Fibroblast of skin of abdomen (primary cell): ENCODE data around the gene ZBTB44.
A peak's percentile ranks its signal among the peaks of the same experiment; 100 is the strongest.
"Not testable (repeated sequence)": the region's sequence is repeated elsewhere in the genome, so short reads cannot be mapped to it uniquely, and the experiment has no call there.

Experiments used
- DNase-seq: peaks from one replicate; pipeline ENCODE4 v3.0.0-alpha.2; 2013

The ZBTB44 gene

DNA sequence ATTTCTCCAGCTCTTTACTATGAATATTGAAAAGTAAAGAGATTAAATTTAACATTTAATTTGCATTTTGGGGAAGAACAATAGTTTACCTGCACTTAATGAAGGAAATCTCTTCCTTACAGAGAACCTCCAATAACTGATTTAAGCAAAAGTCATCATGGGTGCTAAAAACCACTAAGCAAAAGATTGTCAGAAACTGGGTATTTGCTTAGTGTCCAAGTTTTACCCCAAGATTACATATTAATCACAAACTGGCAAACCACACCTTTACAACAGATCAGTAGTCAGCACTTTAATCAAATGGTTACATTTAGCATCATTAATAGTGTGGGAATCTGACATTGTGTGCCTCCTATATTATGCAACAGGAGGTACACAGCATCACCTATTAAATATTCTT, 2.7 kb downstream of the ZBTB44 start:
- no peak for DNase-seq

DNA sequence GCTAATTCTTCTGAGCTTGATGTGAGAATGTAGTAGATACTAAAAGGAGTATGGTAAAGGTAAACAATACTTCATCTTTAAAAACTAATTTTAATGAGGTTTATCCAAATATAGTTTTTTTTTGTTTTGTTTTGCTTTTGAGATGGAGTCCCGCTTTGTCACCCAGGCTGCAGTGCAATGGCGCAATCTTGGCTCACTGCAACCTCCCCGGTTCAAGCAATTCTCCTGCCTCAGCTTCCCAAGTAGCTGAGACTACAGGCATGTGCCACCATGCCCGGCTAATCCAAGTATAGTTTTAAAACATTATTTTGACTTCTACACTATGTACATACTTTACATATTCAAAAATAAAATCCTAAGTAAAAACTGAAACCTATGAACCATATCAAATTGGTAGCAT, 4.1 kb downstream of the ZBTB44 start:
- DNase-seq: no peak

GRCh38 chr11:130308886-130309285, 5.8 kb downstream of the ZBTB44 start:
- DNase-seq: no peak

DNA sequence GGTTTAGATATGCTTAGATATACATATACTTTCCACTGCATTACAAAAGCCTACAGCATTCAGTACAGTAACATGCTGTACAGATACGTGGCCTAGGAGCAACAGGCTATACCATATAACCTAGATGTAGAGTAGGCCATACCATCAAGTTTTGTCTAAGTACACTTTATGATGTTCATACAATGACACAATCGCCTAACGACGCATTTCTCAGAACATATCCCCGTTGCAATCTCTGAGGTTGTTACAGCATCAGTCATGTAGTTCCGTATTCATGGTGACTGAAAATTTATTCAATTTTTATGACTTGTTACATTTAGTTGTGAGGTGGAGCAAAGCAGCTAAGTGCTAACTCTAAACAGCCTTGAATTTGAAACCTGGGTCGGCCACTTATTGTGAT, 6.7 kb downstream of the ZBTB44 start:
- DNase-seq: no peak

GRCh38 chr11:130304651-130305050, 10.1 kb downstream of the ZBTB44 start:
- no peak for DNase-seq

DNA sequence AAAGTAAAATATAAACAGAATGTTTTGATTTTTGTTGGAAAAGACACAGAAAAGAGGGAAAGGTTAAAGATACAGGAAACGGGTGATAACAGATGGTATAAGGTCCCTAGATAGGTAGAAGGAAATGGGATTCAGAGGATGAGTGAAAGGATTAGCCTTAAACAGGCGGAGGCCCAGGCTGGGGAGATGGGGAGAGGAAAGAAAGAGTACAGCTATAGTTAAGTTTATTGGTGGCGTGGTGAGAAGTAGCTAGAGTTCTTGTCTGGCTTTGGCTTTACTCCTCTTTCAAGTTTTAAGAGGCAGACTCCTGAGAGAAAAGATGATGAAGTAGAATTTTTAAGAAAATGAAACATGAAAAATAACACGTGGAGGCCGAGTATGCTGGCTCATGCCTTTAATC, 13.7 kb downstream of the ZBTB44 start:
- no peak for DNase-seq

- no peak for DNase-seq
These were observed 14.2 kb downstream of the ZBTB44 start for GRCh38 chr11:130300567-130300966.

GRCh38 chr11:130299978-130300377, 14.7 kb downstream of the ZBTB44 start:
- DNase-seq: no peak

DNA sequence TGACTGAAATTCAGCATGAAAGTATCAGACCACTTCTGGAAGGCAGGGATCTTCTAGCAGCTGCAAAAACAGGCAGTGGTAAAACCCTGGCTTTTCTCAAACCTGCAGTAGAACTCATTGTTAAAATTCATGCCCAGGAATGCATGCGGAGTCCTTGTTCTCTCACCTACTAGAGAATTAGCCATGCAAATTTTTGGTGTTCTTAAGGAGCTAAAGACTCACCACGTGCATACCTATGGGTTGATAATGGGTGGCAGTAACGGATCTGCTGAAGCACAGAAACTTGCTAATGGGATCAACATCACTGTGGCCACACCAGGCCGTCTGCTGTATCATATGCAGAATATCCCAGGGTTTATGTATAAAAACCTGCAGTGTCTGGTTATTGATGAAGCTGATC, 19.1 kb downstream of the ZBTB44 start:
- DNase-seq: no peak

- no peak for DNase-seq
These were observed 32.6 kb downstream of the ZBTB44 start for GRCh38 chr11:130282111-130282510.

DNA sequence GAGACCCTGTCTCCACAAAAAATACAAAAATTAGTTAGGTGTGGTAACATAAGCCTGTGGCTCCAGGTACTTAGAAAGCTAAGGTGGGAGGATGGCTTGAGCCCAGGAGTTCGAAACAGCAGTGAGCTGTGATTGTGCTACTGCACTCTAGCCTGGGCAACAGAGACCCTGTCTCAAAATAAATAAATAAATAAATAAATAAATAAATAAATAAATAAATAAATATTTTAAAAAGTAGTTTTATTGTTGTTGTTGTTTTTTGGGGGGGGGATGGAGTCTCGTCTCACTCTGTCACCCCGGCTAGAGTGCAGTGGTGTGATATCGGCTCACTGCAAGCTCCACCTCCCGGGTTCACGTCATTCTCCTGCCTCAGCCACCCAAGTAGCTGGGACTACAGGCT, 33.4 kb downstream of the ZBTB44 start:
- DNase-seq: not testable (repeated sequence)

DNA sequence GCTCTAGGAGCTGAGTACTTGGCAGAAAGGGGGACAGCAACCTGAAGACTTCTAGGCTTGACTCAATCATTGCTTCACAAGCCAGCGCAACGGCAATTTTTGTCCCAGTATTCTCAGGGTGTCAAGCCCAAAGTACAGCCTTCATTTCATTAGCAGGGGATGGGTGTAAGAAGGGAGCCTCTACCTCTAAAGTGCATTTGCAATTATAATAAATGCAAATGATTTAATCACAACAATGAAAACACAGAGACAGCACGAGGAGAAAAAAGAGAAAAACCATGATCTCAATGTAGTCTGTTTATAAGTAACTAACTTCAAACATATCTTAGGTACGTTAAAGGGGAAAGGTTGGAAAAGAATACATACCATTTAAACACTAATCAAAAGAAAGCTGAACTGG, 34.7 kb downstream of the ZBTB44 start:
- DNase-seq: no peak

- no peak for DNase-seq
These were observed 36.0 kb downstream of the ZBTB44 start for GRCh38 chr11:130278745-130279144.

DNA sequence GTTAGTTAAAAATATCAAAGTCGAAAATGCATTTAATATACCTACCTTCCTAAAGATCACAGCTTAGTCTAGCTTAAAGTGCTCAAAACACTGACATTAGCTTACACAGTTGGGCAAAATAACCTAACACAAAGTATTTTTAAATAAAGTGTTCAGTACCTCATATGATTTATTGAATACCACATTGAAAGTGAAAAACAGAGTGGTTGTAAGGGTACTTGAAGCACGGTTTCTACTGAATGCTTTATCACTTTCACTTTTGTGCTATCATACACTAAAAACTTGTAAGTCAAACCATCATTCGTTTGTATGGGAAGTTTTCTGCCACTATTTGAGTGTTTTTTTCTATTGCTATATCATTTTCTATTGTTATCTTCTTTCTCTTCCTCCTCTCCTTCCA, 36.6 kb downstream of the ZBTB44 start:
- no peak for DNase-seq

DNA sequence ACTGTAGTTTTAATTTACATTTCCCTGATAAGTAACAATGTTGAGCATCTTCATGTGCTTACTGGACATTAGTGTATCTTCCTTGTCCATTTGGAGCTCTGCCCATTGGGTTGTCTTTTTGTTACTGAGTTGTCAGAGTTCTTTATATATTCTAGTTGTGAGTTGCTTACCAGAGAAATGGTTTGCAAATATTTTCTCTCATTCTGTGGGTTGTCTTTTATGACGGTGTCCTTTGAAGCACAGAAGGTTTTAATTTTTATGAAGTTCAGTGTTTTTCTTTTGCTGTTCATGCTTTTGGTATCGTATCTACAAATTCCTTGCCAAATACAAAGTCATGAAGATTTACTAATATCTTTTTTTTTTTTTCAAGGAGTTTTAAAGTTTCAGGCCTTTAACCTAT, 42.4 kb downstream of the ZBTB44 start:
- peak; percentile 14 for DNase-seq

DNA sequence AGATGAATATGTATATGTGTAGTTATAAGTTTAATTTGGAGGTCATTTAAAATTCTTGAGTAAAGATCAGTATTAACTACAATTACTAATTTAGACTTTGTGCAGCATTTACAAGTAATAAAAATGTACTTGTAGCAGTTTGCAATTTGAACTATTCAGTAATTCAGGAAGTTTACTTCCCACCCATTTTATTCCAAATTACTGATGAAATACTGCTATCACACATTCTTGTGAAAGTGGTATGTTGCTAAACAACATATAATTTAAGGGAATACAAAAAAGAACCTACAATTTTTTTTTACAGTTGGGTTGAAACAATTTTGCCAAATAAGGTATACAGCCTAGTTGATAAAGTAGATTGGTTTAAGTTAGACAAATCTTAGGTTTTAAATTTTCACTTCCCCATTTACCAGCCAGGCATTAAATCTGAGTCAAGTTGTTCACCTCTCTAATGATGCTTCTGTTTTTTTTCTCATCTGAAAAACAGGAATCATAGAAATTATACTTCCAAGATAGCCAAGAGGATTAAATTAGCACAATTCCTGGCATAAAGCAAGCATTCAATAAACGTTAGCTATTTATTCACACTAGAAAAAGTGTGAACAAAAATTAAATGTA, 45.3 kb downstream of the ZBTB44 start:
- no peak for DNase-seq

DNA sequence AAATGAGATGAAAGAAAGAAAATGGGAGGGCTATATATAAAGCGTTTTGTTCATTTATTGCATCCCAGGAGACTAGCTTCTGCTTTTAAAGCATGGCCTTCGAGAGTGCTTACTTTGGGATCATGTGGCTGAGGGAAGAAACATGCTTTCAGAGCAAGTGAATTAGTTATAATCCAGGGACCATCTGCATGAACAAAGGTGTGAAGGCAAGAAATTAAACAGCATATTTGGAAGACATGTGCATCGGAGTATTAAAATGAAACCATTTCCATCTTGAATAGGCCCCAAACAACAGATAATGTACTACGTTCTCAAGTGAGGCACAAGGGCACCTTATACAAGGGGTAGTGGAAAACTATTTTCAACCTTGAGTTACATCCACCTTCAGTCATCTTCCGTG, 51.4 kb downstream of the ZBTB44 start:
- no peak for DNase-seq

- DNase-seq: no peak
These were observed 52.3 kb downstream of the ZBTB44 start for GRCh38 chr11:130262424-130262823.

DNA sequence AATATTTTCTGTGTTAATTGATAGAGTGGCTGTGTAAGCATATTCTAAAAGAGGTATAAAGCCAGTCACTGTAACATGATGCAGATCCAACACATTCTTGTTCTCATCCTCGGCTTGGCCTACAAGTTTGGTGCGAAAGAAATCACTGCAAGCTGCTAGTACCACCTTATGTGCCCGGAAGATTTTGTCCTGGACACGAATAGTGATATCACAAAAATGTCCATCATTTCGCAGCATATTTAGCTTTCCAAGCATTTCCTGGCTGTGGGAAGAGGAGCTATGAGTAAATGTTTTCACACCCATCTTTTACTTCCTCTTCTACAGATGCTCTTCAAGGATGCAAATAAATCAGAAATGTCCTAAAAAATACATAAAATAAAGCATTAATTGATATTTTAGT, 53.1 kb downstream of the ZBTB44 start:
- no peak for DNase-seq

- DNase-seq: no peak
These were observed 54.0 kb downstream of the ZBTB44 start for GRCh38 chr11:130260742-130261141.

- DNase-seq: no peak
These were observed 54.6 kb downstream of the ZBTB44 start for GRCh38 chr11:130260080-130260627.

DNA sequence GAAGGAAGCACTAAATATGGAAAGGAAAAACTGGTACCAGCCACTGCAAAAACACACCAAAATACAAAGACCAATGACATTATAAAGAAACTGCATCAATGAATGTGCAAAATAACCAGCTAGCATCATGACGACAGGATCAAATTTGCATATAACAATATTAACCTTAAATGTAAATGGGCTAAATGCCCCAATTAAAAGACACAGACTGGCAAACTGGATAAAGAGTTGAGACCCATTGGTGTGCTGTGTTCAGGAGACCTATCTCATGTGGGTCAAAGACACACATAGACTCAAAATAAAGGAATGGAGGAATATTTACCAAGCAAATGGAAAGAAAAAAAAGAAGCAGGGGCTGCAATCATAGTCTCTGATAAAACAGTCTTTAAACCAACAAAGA, 63.0 kb downstream of the ZBTB44 start:
- DNase-seq: not testable (repeated sequence)

DNA sequence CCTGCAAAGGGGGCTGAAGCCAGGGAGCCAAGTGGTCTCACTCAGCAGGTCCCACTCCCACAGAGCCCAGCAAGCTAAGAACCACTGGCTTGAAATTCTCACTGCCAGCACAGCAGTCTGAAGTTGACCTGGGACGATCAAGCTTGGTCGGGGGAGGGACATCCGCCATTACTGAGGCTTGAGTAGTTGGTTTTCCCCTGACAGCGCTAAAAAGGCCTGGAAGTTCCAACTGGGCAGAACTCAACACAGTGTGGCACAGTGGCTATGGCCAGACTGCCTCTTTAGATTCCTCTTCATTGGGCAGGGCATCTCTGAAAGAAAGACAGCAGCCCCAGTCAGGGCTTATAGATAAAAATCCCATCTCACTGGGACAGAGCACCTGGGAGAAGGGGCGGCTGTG, 64.8 kb downstream of the ZBTB44 start:
- DNase-seq: not testable (repeated sequence)

GRCh38 chr11:130249371-130249770, 65.3 kb downstream of the ZBTB44 start:
- DNase-seq: no peak

DNA sequence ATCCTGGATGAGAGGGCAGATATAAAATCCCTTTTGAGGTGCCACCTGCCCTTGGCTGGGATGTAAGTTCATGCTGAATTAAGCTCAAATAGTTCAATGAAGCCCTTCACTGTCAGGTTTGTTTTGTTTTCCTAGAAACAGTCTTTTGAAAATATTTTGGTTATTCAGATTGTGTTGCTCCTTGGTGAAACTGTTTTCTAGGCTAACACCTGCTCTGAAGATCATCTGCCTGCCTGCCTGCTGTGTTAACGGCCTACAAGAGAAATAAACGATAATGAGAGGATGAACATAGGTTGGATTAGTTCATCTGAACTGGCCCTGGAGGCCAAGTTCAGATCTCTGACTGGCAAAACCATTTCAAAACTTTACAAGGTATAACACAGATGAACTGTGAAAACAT, 67.4 kb downstream of the ZBTB44 start:
- no peak for DNase-seq
